ENCODE results near the gene SLC35A1.
A peak's percentile ranks its signal among the peaks of the same experiment; 100 is the strongest.
"Not testable (repeated sequence)": the region's sequence is repeated elsewhere in the genome, so short reads cannot be mapped to it uniquely, and the experiment has no call there.

Gene SLC35A1, protein sequence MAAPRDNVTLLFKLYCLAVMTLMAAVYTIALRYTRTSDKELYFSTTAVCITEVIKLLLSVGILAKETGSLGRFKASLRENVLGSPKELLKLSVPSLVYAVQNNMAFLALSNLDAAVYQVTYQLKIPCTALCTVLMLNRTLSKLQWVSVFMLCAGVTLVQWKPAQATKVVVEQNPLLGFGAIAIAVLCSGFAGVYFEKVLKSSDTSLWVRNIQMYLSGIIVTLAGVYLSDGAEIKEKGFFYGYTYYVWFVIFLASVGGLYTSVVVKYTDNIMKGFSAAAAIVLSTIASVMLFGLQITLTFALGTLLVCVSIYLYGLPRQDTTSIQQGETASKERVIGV

GRCh38 chr6:87472525-87473418, at the start of gene SLC35A1:
TSS of gene SLC35A1 (plus strand) at chr6:87472974. CDS start at chr6:87473004, 30 bp downstream.
- peak; percentile 71 for DNase-seq

DNA sequence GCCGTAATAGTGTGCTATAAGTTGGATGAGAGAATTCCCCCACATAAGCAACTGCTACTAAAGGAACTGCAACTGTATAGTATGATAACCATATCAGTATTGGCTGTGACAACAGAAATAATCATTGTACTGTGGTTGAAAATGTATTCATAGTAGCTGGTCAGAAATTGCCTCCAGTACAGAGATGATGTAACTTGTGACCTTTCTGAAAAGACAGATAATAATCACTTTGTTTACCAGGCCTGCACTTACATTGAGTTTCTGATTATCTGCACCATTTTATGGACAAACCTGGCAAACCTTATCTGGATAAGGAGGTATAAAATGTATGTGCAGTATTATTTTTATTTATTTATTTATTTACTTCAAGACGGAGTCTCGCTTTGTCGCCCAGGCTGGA, 46.0 kb upstream of the SLC35A1 start:
- DNase-seq: no peak

GRCh38 chr6:87430499-87430898, 42.3 kb upstream of the SLC35A1 start:
- no peak for DNase-seq

- no peak for DNase-seq
Observed at GRCh38 chr6:87431263-87431662, 41.5 kb upstream of the SLC35A1 start.

DNA sequence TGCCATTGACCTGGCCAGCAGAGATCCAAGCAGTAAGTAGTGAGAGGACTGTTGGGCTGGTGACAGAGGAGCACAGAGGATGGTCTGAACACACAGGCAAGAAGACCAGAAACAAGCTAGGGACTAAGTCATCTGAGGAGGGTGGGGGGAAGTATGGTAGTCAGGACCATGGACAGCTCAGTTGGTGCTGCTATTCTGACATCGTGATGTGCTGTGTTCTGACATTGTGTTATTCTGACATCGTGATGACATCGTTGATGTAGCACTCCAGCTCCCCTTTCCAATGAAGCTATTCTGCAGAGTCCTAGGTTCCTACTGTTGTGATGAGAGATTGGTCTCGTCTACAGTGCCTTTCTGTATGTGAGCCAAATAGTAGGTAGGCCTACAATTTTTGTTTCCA, 36.3 kb upstream of the SLC35A1 start:
- DNase-seq: peak; percentile 25

- DNase-seq: no peak
Observed at GRCh38 chr6:87441711-87442110, 31.1 kb upstream of the SLC35A1 start.

DNA sequence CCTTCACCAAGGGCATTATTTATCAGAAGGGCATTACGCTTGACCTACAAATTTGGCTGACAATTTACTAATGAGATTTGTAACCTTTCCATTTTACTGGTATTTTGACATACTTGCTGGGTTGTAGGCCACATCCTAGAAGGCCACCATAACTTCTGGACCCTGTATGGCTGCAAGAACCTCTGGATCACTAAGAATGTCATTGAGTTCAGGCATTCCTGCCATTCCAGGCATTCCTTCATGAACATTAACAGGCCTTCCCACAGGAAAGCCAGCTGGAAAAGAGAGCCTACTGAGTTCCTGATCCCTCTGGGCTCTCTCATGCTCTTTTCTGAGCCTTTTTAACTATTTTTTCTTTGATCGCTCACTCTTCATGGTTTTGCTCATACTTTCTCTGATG, 28.4 kb upstream of the SLC35A1 start:
- no peak for DNase-seq

DNA sequence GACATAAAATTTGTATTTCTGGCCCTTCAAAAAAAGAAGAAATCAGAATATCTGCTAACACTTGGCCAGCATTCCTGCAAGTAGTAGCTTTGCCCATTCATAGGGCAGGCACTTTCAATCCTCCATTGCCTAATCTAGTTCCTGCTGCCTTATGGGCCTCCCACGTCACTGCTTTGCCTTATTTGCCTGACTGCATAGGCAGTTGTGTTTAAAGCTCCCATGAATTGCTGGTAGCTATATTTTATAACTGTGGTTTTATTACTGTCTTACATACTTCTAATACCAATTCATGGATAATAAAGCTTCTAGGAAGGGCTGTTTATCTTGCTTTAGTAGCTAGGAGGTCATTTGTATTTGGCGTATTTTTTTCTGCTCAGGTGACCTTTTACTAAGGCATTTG, 7.7 kb upstream of the SLC35A1 start:
- DNase-seq: no peak

- peak; percentile 39 for DNase-seq
Observed at GRCh38 chr6:87473419-87473903, 687 bp downstream of the SLC35A1 start.

- peak; percentile 73 for DNase-seq
Observed at GRCh38 chr6:87481931-87482330, 9.2 kb downstream of the SLC35A1 start.

DNA sequence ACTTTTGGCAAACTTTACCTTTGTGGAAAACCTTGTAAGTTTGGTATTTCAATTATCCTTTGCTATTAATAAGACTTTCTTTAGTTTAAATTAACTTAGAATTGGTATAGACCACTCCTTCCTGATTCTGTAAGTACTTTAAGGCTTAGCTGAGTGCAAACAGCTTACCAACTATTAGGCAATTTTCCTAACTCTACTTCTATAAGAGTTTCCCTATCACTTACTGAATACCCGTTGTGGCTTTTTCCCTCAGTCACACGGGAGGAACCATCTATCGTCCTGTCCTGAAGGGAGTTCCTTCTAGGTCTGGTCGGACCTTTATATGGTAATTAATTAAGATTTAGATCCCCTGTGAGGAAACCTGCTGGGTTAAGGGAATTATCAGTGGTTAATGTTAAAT, 9.6 kb downstream of the SLC35A1 start:
- DNase-seq: peak; percentile 80

DNA sequence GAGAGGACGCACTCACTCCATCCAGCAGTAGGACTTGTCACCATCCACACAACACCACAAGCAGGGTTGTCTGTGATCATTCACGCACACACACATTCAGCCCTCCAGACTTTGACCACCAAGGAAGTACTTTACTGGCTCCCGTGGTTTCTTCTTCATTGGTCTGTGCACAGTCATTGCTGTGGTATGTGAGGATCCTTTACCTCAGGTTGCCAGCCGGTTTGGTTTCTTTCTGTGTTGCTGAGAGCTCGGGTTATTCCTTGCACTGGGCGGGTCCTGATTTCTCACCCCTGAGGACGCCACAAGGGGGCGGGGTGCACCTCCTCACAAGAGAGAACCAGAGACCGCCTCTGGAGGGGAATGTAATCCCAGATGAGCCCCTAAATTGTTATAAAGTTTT, 11.2 kb downstream of the SLC35A1 start:
- peak; percentile 7 for DNase-seq

DNA sequence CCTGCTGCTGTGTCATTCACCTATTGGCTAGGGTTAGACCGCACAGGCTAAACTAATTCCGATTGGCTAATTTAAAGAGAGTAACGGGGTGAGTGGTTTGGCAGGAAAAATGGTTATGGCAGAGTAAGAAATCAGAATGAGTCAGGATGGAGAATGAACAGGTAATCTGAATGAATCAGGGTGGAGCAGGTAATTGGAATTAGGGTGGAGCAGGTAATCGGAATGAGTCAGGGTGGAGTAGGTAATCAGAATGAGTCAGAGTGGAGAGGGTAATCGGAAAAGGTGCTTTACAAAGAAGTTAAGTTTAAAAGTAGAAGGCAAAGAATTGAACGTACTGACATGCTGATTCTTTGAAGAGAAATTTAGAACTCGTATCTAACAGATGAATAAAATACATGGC, 11.7 kb downstream of the SLC35A1 start:
- no peak for DNase-seq

DNA sequence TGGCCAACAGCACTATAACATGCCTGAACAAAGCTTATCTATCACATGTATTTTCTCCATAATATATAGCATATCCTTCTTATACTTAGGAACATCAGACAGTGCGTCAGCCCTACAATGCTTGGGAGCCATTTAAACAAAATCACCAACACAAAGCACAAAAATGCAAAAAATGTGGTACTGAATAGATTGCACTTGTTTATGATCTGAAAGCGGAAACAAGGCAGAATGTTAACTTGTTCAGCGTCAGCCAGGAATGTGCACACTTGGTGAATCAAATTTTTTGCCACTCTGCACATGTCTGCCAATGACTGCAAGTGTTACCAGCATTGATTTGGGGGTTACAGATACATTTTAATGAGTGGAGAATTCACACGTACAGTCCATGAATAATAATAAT, 14.8 kb downstream of the SLC35A1 start:
- no peak for DNase-seq

- not testable (repeated sequence) for DNase-seq
Observed at GRCh38 chr6:87489326-87489725, 16.6 kb downstream of the SLC35A1 start.

GRCh38 chr6:87494761-87495422, 22.1 kb downstream of the SLC35A1 start:
- no peak for DNase-seq

DNA sequence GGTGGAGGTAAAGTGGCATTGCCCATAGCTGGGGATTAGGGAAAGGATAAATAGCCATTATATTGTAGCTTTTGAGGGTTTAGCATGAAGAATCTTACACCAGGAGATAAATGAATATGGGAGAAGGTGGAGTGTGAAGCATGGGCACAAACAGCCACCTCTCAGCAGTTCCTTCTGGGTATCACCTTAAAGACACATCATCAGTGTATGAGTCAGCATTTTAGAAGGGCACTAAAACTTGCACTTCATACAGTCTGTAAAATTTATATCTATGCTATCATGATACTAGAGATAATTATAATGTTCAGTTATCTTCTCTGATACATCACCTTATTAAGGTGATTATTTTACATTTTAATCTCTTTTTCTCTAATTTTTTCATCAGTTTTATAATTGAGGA, 25.3 kb downstream of the SLC35A1 start:
- no peak for DNase-seq

GRCh38 chr6:87501809-87502572, 29.2 kb downstream of the SLC35A1 start:
- DNase-seq: no peak

DNA sequence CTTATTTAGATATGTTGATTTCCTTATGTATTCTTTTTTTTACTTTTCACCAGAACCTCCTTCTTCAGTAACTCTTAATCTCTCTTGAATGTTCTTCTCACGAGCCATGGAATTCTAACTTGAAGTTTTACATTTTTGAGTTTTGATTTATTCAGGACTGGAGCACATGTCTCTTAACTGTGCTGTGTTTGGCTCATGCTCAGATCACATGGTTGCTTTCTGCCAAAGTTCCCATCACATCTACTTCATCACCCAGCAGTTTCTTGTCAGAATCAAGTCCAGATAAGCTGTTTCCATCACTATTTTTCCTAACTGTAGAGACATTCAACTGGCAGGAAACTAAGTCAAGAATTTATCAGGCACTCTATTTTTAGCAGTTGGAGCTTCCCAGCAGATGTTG, 31.7 kb downstream of the SLC35A1 start:
- no peak for DNase-seq

GRCh38 chr6:87514831-87515230, 42.1 kb downstream of the SLC35A1 start:
- no peak for DNase-seq

DNA sequence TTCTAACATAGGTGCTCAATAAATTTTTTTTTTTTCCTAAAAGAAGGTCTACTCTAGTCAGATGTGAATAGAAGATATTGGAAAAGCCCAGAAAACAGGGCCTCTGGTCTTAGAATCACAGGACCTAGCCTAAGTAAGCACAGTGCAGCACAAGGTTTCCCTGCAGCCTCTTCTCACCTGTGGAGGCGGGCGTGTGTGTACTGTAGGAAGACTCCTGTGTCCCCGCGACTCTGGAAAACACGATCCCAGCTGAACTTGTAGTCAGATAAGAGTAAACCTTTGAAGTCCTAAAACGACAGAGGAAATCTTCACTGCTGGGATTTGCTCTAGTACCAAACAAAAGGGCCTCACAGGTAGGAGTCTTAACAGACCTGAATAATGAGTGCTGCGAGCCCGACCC, 45.7 kb downstream of the SLC35A1 start:
- no peak for DNase-seq

GRCh38 chr6:87522686-87523085, 49.9 kb downstream of the SLC35A1 start:
- no peak for DNase-seq

- no peak for DNase-seq
Observed at GRCh38 chr6:87529221-87529620, 56.4 kb downstream of the SLC35A1 start.
